Activated T-helper 1 cell treated with anti-CD3 and anti-CD28 coated beads, Interleukin-2, amount 50 U/mL, for 16 hours (primary cell): ENCODE measurements around the gene EHHADH.

Source experiments
- DNase-seq, 2 donors: peaks; one replicate each; pipeline ENCODE4 v3.0.0-alpha.2; 2020; ENCODE audit warnings: low read depth in 1 of 2, low spot score in 1 of 2

EHHADH gene

DNA sequence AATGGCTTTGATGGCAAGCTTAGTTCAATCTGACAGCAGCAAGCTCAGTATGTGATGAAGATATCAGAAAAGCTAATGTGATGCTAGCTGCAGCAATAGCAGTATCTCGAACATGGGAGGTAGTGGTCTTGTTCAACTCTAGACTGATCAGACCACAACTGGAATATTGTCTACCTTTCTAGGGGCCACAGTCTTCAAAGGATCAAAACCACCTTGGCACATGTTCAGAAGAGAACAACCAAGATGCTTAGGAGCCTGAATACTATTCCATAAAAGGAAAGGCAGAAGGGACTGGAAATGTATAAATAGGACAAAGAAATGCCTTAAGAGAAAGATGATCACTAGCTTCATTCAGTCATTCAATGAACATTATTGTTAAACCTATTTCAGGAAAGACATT is 103.3 kb downstream of the EHHADH start:
- no peak for DNase-seq

- DNase-seq, result no peak
Observed at GRCh38 chr3:185149591-185149990, 104.3 kb downstream of the EHHADH start.

DNA sequence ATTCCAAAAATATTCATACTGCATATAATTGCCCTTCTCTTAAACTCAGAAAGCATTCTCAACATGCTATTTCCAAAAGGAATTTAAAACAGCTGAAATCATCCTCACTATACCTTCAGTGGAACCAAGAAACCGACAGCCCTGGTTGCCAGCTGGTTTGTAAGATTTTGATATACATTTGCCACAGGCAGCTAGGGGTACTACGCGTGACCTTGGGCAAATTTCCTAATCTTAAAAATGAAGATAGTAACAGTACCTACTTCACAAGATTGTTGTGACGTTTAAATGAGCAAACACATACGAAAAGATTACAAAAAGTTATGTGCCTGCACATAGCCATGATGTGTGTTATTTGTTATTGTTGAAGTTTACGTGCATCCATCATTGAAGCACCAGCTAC is 108.3 kb downstream of the EHHADH start:
- DNase-seq, result no peak

- DNase-seq, result no peak
Observed at GRCh38 chr3:185144784-185145183, 109.1 kb downstream of the EHHADH start.
